ENCODE results near the gene EEF2K.

GRCh38 chr16:22284637-22285036 is 78.6 kb downstream of the EEF2K start:
- TF ChIP-seq THAP8 (CRISPR knock-in tag; IDR thresholded peaks at IDR 0.05; ENCODE audit: borderline replicate concordance) (no peak), HDAC1 (CRISPR knock-in tag; IDR thresholded peaks at IDR 0.05) (no peak), GABPA (IDR thresholded peaks at IDR 0.05; ENCODE audit: low read depth, low read length) (no peak), GABPA (CRISPR knock-in tag; IDR thresholded peaks at IDR 0.05; ENCODE audit: low read depth) (no peak), MAX (IDR thresholded peaks at IDR 0.05) (no peak), NFE2L2 (IDR thresholded peaks at IDR 0.05; ENCODE audit: low read length) (no peak)

Measured in HepG2 (cell line).